ENCODE results near the gene BCAS3. TPM values are rescaled to one million over a fixed set of nuclear protein-coding genes. Genes with fewer than 3 reads are reported as not detected.
"Not testable (repeated sequence)": the region's sequence is repeated elsewhere in the genome, so short reads cannot be mapped to it uniquely, and the experiment has no call there.

Gene BCAS3
- total and polyA plus RNA-seq, 4 experiments from 2014 or later, result 27.0 to 45.2 (median 41.2) TPM

DNA sequence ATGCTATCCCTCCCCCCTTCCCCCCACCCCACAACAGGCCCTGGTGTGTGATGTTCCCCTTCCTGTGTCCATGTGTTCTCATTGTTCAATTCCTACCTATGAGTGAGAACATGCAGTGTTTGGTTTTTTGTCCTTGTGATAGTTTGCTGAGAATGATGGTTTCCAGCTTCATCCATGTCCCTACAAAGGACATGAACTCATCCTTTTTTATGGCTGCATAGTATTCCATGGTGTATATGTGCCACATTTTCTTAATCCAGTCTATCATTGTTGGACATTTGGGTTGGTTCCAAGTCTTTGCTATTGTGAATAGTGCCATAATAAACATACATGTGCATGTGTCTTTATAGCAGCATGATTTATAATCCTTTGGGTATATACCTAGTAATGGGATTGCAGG lies 258.3 kb downstream of the BCAS3 start:
- POLR2A ChIA-PET (ENCODE audit: partially characterized antibody); intact Hi-C loops (cut with micrococcal nuclease); H3K4me1 ChIP-seq (ENCODE audit: insufficient read depth, low read length); H3K4me3 ChIP-seq (ENCODE audit: low read length in 2 of 2); H3K27ac Mint-ChIP-seq; CTCF ChIA-PET (ENCODE audit: partially characterized antibody); H3K9me3 ChIP-seq (ENCODE audit: control insufficient read depth in 1 of 2, low read length in 2 of 2); DNase-seq; H3K27me3 ChIP-seq (ENCODE audit: insufficient read depth, low read length); H3K4me3 Mint-ChIP-seq; H3K4me1 Mint-ChIP-seq; H3K27ac ChIP-seq (ENCODE audit: low read depth, low read length); H3K36me3 ChIP-seq (ENCODE audit: insufficient read depth, low read length); H3K36me3 Mint-ChIP-seq; H3K27me3 Mint-ChIP-seq; H3K9me3 Mint-ChIP-seq: not testable (repeated sequence)

- Mint-ChIP-seq H3K27me3 (no peaks in the 10 kb centered on the region), H3K4me1 (no peaks in the 10 kb centered on the region), H3K36me3 (peaks cover 0 to 7% of the 10 kb centered on the region in 2 donors), H3K27ac (no peak overlapping the region), H3K9me3 (no peaks in the 10 kb centered on the region), H3K4me3 (no peak overlapping the region)
- CTCF ChIA-PET (ENCODE audit: partially characterized antibody), result interaction anchor here (1.7 kb wide), 1 partner anchor 219 kb away, joined by 4 read pairs; no protein-coding TSS in a partner anchor
- Histone ChIP-seq H3K27me3 (ENCODE audit: insufficient read depth, low read length) (no peaks in the 10 kb centered on the region), H3K4me1 (ENCODE audit: insufficient read depth, low read length) (no peaks in the 10 kb centered on the region), H3K9me3 (ENCODE audit: control insufficient read depth in 1 of 2, low read length in 2 of 2) (no peaks in the 10 kb centered on the region), H3K4me3 (ENCODE audit: low read length in 2 of 2) (no peak overlapping the region), H3K27ac (ENCODE audit: low read depth, low read length) (no peak overlapping the region), H3K36me3 (ENCODE audit: insufficient read depth, low read length) (no peaks in the 10 kb centered on the region)
- no peak for DNase-seq
- POLR2A ChIA-PET (ENCODE audit: partially characterized antibody), result interaction anchor here (1.0 kb wide), 1 partner anchor 8 kb away, joined by 3 read pairs; no protein-coding TSS in a partner anchor
- intact Hi-C loops (cut with micrococcal nuclease), result no loop called here
These were observed 261.7 kb downstream of the BCAS3 start for GRCh38 chr17:60939318-60939717.

DNA sequence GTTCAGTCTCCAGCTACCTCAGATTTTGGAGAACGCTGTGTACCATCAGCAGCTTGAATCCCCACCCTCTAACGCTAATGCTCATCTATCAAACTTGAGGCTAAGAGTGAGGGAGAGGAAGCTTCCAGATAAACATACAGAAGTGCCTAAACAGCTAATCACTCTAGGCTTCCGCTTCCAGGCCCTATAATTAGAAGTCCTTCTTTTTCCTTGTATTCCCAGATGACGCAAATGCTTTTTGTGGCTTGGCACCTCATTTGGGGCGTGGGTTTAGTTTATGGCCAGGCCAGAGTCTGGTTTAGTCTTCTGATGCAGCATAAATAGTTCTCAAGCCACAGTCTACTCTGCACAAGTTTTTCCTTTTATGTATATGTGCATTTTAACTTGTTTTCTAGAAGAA lies 263.4 kb downstream of the BCAS3 start:
- Mint-ChIP-seq H3K27me3 (no peaks in the 10 kb centered on the region), H3K4me3 (no peak overlapping the region), H3K4me1 (no peaks in the 10 kb centered on the region), H3K27ac (no peak overlapping the region), H3K9me3 (no peaks in the 10 kb centered on the region), H3K36me3 (peaks cover 0 to 7% of the 10 kb centered on the region in 2 donors)
- Histone ChIP-seq H3K4me1 (ENCODE audit: insufficient read depth, low read length) (no peaks in the 10 kb centered on the region), H3K27ac (ENCODE audit: low read depth, low read length) (no peak overlapping the region), H3K27me3 (ENCODE audit: insufficient read depth, low read length) (no peaks in the 10 kb centered on the region), H3K9me3 (ENCODE audit: control insufficient read depth in 1 of 2, low read length in 2 of 2) (no peaks in the 10 kb centered on the region), H3K4me3 (ENCODE audit: low read length in 2 of 2) (no peak overlapping the region), H3K36me3 (ENCODE audit: insufficient read depth, low read length) (no peaks in the 10 kb centered on the region)
- ChIA-PET CTCF (ENCODE audit: partially characterized antibody) (no interaction called here), POLR2A (ENCODE audit: partially characterized antibody) (interaction anchor here (0.6 kb wide), 1 partner anchor 118 kb away, joined by 4 read pairs; no protein-coding TSS in a partner anchor)
- intact Hi-C loops (cut with micrococcal nuclease), result no loop called here
- no peak for DNase-seq

DNA sequence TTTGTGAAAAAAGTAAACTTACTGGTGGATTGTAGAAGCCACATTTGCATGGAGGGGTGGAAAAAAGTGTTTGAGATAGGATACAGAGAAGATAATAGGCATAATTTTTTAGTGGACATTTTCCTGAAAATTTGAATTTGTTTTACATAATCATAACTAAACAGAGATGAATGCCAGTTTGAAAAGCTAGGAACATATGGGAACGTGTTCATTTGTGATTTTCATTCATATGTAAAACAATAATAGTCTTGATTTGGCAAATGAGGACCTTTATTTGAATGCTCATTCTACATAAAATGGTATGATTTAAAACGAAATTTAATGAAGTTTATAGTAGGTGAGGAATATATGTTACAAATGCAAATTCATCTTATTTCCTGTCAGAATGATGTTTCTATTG lies 263.9 kb downstream of the BCAS3 start:
- H3K36me3 ChIP-seq (ENCODE audit: insufficient read depth, low read length), result no peaks in the 10 kb centered on the region
- no peak overlapping the region for H3K4me3 Mint-ChIP-seq
- no peak for DNase-seq
- no peaks in the 10 kb centered on the region for H3K27me3 ChIP-seq (ENCODE audit: insufficient read depth, low read length)
- H3K36me3 Mint-ChIP-seq, result peaks cover 0 to 11% of the 10 kb centered on the region in 2 donors
- no peaks in the 10 kb centered on the region for H3K9me3 ChIP-seq (ENCODE audit: control insufficient read depth in 1 of 2, low read length in 2 of 2)
- no peak overlapping the region for H3K27ac Mint-ChIP-seq
- ChIA-PET POLR2A (ENCODE audit: partially characterized antibody) (no interaction called here), CTCF (ENCODE audit: partially characterized antibody) (no interaction called here)
- H3K9me3 Mint-ChIP-seq, result no peaks in the 10 kb centered on the region
- no peaks in the 10 kb centered on the region for H3K4me1 Mint-ChIP-seq
- H3K4me3 ChIP-seq (ENCODE audit: low read length in 2 of 2), result no peak overlapping the region
- no peaks in the 10 kb centered on the region for H3K27me3 Mint-ChIP-seq
- no peaks in the 10 kb centered on the region for H3K4me1 ChIP-seq (ENCODE audit: insufficient read depth, low read length)
- no peak overlapping the region for H3K27ac ChIP-seq (ENCODE audit: low read depth, low read length)
- intact Hi-C loops (cut with micrococcal nuclease), result no loop called here

DNA sequence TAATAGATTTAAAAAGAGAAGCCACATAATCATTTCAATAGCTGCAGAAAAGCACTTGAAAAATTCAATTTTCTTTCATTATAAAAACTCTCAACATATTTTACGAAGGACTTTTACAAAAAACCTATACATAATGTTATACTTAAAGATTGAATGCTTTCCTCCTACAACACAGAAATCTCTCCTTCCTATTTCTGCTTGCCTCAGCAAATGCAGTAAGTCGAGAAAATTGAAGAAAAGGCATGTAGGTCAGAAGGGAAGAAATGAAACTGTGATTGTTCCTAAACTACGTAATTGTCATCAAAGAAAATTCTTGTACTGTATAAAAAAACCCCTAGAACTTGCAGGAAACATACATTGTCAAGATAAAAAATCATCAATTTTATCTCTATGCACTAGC lies 267.1 kb downstream of the BCAS3 start:
- Histone ChIP-seq H3K4me1 (ENCODE audit: insufficient read depth, low read length) (no peaks in the 10 kb centered on the region), H3K9me3 (ENCODE audit: control insufficient read depth in 1 of 2, low read length in 2 of 2) (no peaks in the 10 kb centered on the region), H3K27ac (ENCODE audit: low read depth, low read length) (no peak overlapping the region), H3K27me3 (ENCODE audit: insufficient read depth, low read length) (no peaks in the 10 kb centered on the region), H3K36me3 (ENCODE audit: insufficient read depth, low read length) (no peaks in the 10 kb centered on the region), H3K4me3 (ENCODE audit: low read length in 2 of 2) (no peak overlapping the region)
- Mint-ChIP-seq H3K9me3 (no peaks in the 10 kb centered on the region), H3K4me1 (no peaks in the 10 kb centered on the region), H3K36me3 (peaks cover 2 to 11% of the 10 kb centered on the region in 2 donors), H3K4me3 (no peak overlapping the region), H3K27me3 (no peaks in the 10 kb centered on the region), H3K27ac (no peak overlapping the region)
- POLR2A ChIA-PET (ENCODE audit: partially characterized antibody), result no interaction called here
- intact Hi-C loops (cut with micrococcal nuclease), result no loop called here
- no peak for DNase-seq
- CTCF ChIA-PET (ENCODE audit: partially characterized antibody), result no interaction called here

- no peak overlapping the region for H3K4me3 ChIP-seq (ENCODE audit: low read length in 2 of 2)
- ChIA-PET CTCF (ENCODE audit: partially characterized antibody) (interaction anchor here (0.6 kb wide), 1 partner anchor 31 kb away, joined by 3 read pairs; no protein-coding TSS in a partner anchor), POLR2A (ENCODE audit: partially characterized antibody) (interaction anchor here (1.2 kb wide), 1 partner anchor 8 kb away, joined by 3 read pairs; no protein-coding TSS in a partner anchor)
- Mint-ChIP-seq H3K27ac (no peak overlapping the region), H3K27me3 (no peaks in the 10 kb centered on the region), H3K36me3 (peaks cover 2 to 11% of the 10 kb centered on the region in 2 donors), H3K9me3 (no peaks in the 10 kb centered on the region), H3K4me3 (no peak overlapping the region), H3K4me1 (no peaks in the 10 kb centered on the region)
- no peaks in the 10 kb centered on the region for H3K36me3 ChIP-seq (ENCODE audit: insufficient read depth, low read length)
- H3K27ac ChIP-seq (ENCODE audit: low read depth, low read length), result no peak overlapping the region
- intact Hi-C loops (cut with micrococcal nuclease), result no loop called here
- H3K4me1 ChIP-seq (ENCODE audit: insufficient read depth, low read length), result no peaks in the 10 kb centered on the region
- DNase-seq, result no peak
- H3K9me3 ChIP-seq (ENCODE audit: control insufficient read depth in 1 of 2, low read length in 2 of 2), result no peaks in the 10 kb centered on the region
- H3K27me3 ChIP-seq (ENCODE audit: insufficient read depth, low read length), result no peaks in the 10 kb centered on the region
These were observed 269.4 kb downstream of the BCAS3 start for GRCh38 chr17:60947100-60947499.

DNA sequence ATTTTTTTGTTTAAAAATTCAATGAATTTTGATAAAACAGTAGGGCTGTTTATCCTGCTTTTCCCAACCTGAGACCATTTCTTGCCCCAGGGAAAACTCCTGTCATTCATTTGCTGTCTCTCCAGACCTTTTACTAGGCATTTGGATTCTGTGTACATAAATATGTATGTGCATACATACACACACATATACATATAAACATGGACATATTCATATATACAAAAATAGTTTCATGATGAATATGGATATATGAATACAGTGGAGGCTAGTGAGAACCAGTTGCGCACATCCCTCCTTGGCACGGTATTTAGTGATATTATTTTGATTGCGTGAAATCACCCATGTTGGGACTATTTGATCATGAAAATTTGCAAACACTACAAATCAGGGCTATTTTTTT lies 269.9 kb downstream of the BCAS3 start:
- no peak for DNase-seq
- Histone ChIP-seq H3K27ac (ENCODE audit: low read depth, low read length) (no peak overlapping the region), H3K36me3 (ENCODE audit: insufficient read depth, low read length) (no peaks in the 10 kb centered on the region), H3K27me3 (ENCODE audit: insufficient read depth, low read length) (no peaks in the 10 kb centered on the region), H3K4me1 (ENCODE audit: insufficient read depth, low read length) (no peaks in the 10 kb centered on the region), H3K4me3 (ENCODE audit: low read length in 2 of 2) (no peak overlapping the region), H3K9me3 (ENCODE audit: control insufficient read depth in 1 of 2, low read length in 2 of 2) (no peaks in the 10 kb centered on the region)
- Mint-ChIP-seq H3K4me1 (no peaks in the 10 kb centered on the region), H3K27me3 (no peaks in the 10 kb centered on the region), H3K36me3 (peaks cover 2 to 11% of the 10 kb centered on the region in 2 donors), H3K4me3 (no peak overlapping the region), H3K27ac (no peak overlapping the region), H3K9me3 (peaks cover 0 to under 1% (median 0%) of the 10 kb centered on the region in 8 donors)
- ChIA-PET CTCF (ENCODE audit: partially characterized antibody) (interaction anchor here (0.6 kb wide), 1 partner anchor 32 kb away, joined by 3 read pairs; no protein-coding TSS in a partner anchor), POLR2A (ENCODE audit: partially characterized antibody) (interaction anchor here (1.2 kb wide), 1 partner anchor 9 kb away, joined by 3 read pairs; no protein-coding TSS in a partner anchor)
- intact Hi-C loops (cut with micrococcal nuclease), result no loop called here

DNA sequence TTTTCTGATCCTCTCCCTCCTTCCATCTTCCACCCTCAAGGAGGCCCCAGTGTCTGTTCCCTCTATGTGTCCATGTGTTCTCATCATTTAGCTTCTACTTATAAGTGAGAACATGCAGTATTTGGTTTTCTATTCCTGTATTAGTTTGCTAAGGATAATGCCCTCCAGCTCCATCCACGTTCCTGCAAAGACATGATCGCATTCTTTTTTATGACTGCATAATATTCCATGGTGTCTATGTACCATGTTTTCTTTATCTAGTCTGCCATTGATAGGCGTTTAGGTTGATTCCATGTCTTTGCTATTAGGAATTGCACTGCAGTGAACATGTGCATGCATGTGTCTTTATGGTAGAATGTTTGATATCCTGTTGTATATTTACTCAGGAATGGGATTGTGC lies 275.1 kb downstream of the BCAS3 start:
- CTCF ChIA-PET (ENCODE audit: partially characterized antibody), result no interaction called here

More for the DNA sequence above, 275.1 kb downstream of the BCAS3 start:
- no peak for DNase-seq
- Histone ChIP-seq H3K4me3 (ENCODE audit: low read length in 2 of 2) (no peak overlapping the region), H3K27me3 (ENCODE audit: insufficient read depth, low read length) (no peaks in the 10 kb centered on the region), H3K4me1 (ENCODE audit: insufficient read depth, low read length) (no peaks in the 10 kb centered on the region), H3K9me3 (ENCODE audit: control insufficient read depth in 1 of 2, low read length in 2 of 2) (no peaks in the 10 kb centered on the region), H3K36me3 (ENCODE audit: insufficient read depth, low read length) (no peaks in the 10 kb centered on the region), H3K27ac (ENCODE audit: low read depth, low read length) (no peak overlapping the region)
- intact Hi-C loops (cut with micrococcal nuclease), result no loop called here
- Mint-ChIP-seq H3K4me3 (no peak overlapping the region), H3K9me3 (peaks cover 0 to 9% (median 1%) of the 10 kb centered on the region in 8 donors), H3K36me3 (peaks cover 3 to 24% of the 10 kb centered on the region in 2 donors), H3K4me1 (no peaks in the 10 kb centered on the region), H3K27ac (no peak overlapping the region), H3K27me3 (no peaks in the 10 kb centered on the region)
- POLR2A ChIA-PET (ENCODE audit: partially characterized antibody), result no interaction called here
